Measurements from ENCODE around the gene PROX1. TPM values are rescaled to one million over a fixed set of nuclear protein-coding genes. Genes with fewer than 3 reads are reported as not detected.

PROX1 gene
- total RNA-seq, 6 experiments from 2014 or later: 0.14 to 0.96 (median 0.31) TPM

- H3K9me3 Mint-ChIP-seq: peaks cover 3% of the 10 kb centered on the region; the same call in 1 of the 2 replicates
- H3K4me3 Mint-ChIP-seq: no peak overlapping the region
- no peaks in the 10 kb centered on the region for H3K36me3 Mint-ChIP-seq (ENCODE audit: low read depth)
These were observed 22.9 kb downstream of the PROX1 start for GRCh38 chr1:214010717-214011116.

GRCh38 chr1:214012418-214012817 lies 24.6 kb downstream of the PROX1 start:
- Mint-ChIP-seq H3K9me3 (peaks cover 3% of the 10 kb centered on the region; the same call in 1 of the 2 replicates), H3K27ac (no peak overlapping the region), H3K27me3 (ENCODE audit: insufficient read depth) (no peaks in the 10 kb centered on the region; the same call in 1 of the 2 replicates), H3K36me3 (ENCODE audit: low read depth) (no peaks in the 10 kb centered on the region), H3K4me3 (no peak overlapping the region), H3K4me1 (ENCODE audit: low read depth) (no peaks in the 10 kb centered on the region)
- no peak for TF ChIP-seq CTCF (IDR thresholded peaks at IDR 0.05)
- no peak for DNase-seq

More at GRCh38 chr1:214010717-214011116, 22.9 kb downstream of the PROX1 start:
- no peak for DNase-seq
- H3K4me1 Mint-ChIP-seq (ENCODE audit: low read depth): no peaks in the 10 kb centered on the region
- no peaks in the 10 kb centered on the region; the same call in 1 of the 2 replicates for H3K27me3 Mint-ChIP-seq (ENCODE audit: insufficient read depth)
- H3K27ac Mint-ChIP-seq: no peak overlapping the region
- no peak for TF ChIP-seq CTCF (IDR thresholded peaks at IDR 0.05)

GRCh38 chr1:214013614-214014377 lies 26.0 kb downstream of the PROX1 start:
- Mint-ChIP-seq H3K9me3 (peaks cover 3% of the 10 kb centered on the region; the same call in 1 of the 2 replicates), H3K4me3 (no peak overlapping the region), H3K36me3 (ENCODE audit: low read depth) (no peaks in the 10 kb centered on the region), H3K4me1 (ENCODE audit: low read depth) (no peaks in the 10 kb centered on the region), H3K27me3 (ENCODE audit: insufficient read depth) (no peaks in the 10 kb centered on the region; the same call in 1 of the 2 replicates), H3K27ac (no peak overlapping the region)
- no peak for DNase-seq
- no peak for TF ChIP-seq CTCF (IDR thresholded peaks at IDR 0.05)

- TF ChIP-seq CTCF (IDR thresholded peaks at IDR 0.05): no peak
- Mint-ChIP-seq H3K9me3 (peaks cover 3% of the 10 kb centered on the region; the same call in 1 of the 2 replicates), H3K36me3 (ENCODE audit: low read depth) (no peaks in the 10 kb centered on the region), H3K27me3 (ENCODE audit: insufficient read depth) (no peaks in the 10 kb centered on the region; the same call in none of the 2 replicates), H3K27ac (no peak overlapping the region), H3K4me1 (ENCODE audit: low read depth) (no peaks in the 10 kb centered on the region), H3K4me3 (no peak overlapping the region)
- no peak for DNase-seq
These were observed 27.0 kb downstream of the PROX1 start for GRCh38 chr1:214014730-214015129.

- no peaks in the 10 kb centered on the region; the same call in none of the 2 replicates for H3K27me3 Mint-ChIP-seq (ENCODE audit: insufficient read depth)
- no peaks in the 10 kb centered on the region for H3K36me3 Mint-ChIP-seq (ENCODE audit: low read depth)
- H3K9me3 Mint-ChIP-seq: peaks cover 3% of the 10 kb centered on the region; the same call in 1 of the 2 replicates
- no peak for TF ChIP-seq CTCF (IDR thresholded peaks at IDR 0.05)
- H3K4me1 Mint-ChIP-seq (ENCODE audit: low read depth): no peaks in the 10 kb centered on the region
- no peak overlapping the region for H3K27ac Mint-ChIP-seq
- no peak overlapping the region for H3K4me3 Mint-ChIP-seq
- DNase-seq: no peak
These were observed 29.6 kb downstream of the PROX1 start for GRCh38 chr1:214017191-214017982.

Data from HFFc6 (cell line).